HFFc6 (cell line): Measurements from ENCODE around the gene PLEKHO2. TPM values are rescaled to one million over a fixed set of nuclear protein-coding genes. Genes with fewer than 3 reads are reported as not detected.

ENCODE experiments used
- DNase-seq: peaks from one replicate; pipeline ENCODE4 v3.0.0-alpha.2; 2018
- H3K27ac Mint-ChIP-seq: 2 replicates; pipeline ENCODE4 v1.8.0; 2020; ENCODE audit warnings: mild to moderate bottlenecking, mixed read lengths
- H3K27me3 Mint-ChIP-seq: 2 replicates; pipeline ENCODE4 v1.8.0; 2021; ENCODE audit warnings: mild to moderate bottlenecking, moderate library complexity, mixed read lengths; ENCODE audit not compliant: insufficient read depth
- H3K36me3 Mint-ChIP-seq: 2 replicates; pipeline ENCODE4 v1.8.0; 2021; ENCODE audit warnings: low read depth, mixed read lengths
- H3K4me1 Mint-ChIP-seq: 2 replicates; pipeline ENCODE4 v1.8.0; 2020; ENCODE audit warnings: low read depth, mixed read lengths
- H3K4me3 Mint-ChIP-seq: 2 replicates; pipeline ENCODE4 v1.8.0; 2020; ENCODE audit warnings: mild to moderate bottlenecking, moderate library complexity, mixed read lengths
- H3K9me3 Mint-ChIP-seq: 2 replicates; pipeline ENCODE4 v1.8.0; 2020; ENCODE audit warnings: mild to moderate bottlenecking, mixed read lengths
- CTCF ChIP-seq: fragments of 200-600 bp; sonication (generic); IDR thresholded peaks from 2 replicates; pipeline ENCODE4 v1.5.0; 2021; ENCODE audit warnings: antibody characterized with exemption, mild to moderate bottlenecking
- total RNA-seq, 6 experiments: library from RNA; stranded (reverse); fragmentation: NEBNext Ultra II Directional; extraction: Animal tissue kit (Norgen Biotek cat#: 25700); gene quantifications; 2 replicates in 1 of 6; 3 replicates in 5 of 6; pipeline ENCODE4 v1.2.3, GENCODE V29; 2021

The PLEKHO2 gene
- total RNA-seq, 6 experiments from 2014 or later = 23.0 to 28.3 (median 25.4) TPM

GRCh38 chr15:64844576-64845145, 2.9 kb downstream of the PLEKHO2 start:
- H3K27me3 Mint-ChIP-seq = no peaks in the 10 kb centered on the region; the same call in 1 of the 2 replicates
- no peak for DNase-seq
- H3K4me1 Mint-ChIP-seq = peaks cover 59% of the 10 kb centered on the region
- H3K27ac Mint-ChIP-seq = peak overlapping the region; percentile 91
- H3K36me3 Mint-ChIP-seq = peaks cover 14% of the 10 kb centered on the region
- no peak for TF ChIP-seq CTCF
- peak overlapping the region; percentile 99 for H3K4me3 Mint-ChIP-seq
- no peaks in the 10 kb centered on the region for H3K9me3 Mint-ChIP-seq

- no peaks in the 10 kb centered on the region; the same call in 1 of the 2 replicates for H3K27me3 Mint-ChIP-seq
- no peak for TF ChIP-seq CTCF
- peaks cover 62% of the 10 kb centered on the region for H3K4me1 Mint-ChIP-seq
- no peaks in the 10 kb centered on the region for H3K9me3 Mint-ChIP-seq
- peak overlapping the region; percentile 91 for H3K27ac Mint-ChIP-seq
- no peak for DNase-seq
- peaks cover 15% of the 10 kb centered on the region for H3K36me3 Mint-ChIP-seq
- H3K4me3 Mint-ChIP-seq = peak overlapping the region; percentile 99
Measured at GRCh38 chr15:64845183-64845611, 3.5 kb downstream of the PLEKHO2 start.

- no peak for TF ChIP-seq CTCF
- H3K4me3 Mint-ChIP-seq = peak overlapping the region; percentile 99; the same call in 1 of the 2 replicates
- H3K27ac Mint-ChIP-seq = peak overlapping the region; percentile 64; the same call in 1 of the 2 replicates
- no peak for DNase-seq
- H3K36me3 Mint-ChIP-seq = peaks cover 20% of the 10 kb centered on the region
- H3K27me3 Mint-ChIP-seq = no peaks in the 10 kb centered on the region; the same call in 1 of the 2 replicates
- H3K4me1 Mint-ChIP-seq = peaks cover 62% of the 10 kb centered on the region
- H3K9me3 Mint-ChIP-seq = no peaks in the 10 kb centered on the region
Measured at GRCh38 chr15:64845831-64846595, 4.3 kb downstream of the PLEKHO2 start.

- no peak for DNase-seq
- peaks cover 70% of the 10 kb centered on the region for H3K4me1 Mint-ChIP-seq
- peaks cover 24% of the 10 kb centered on the region for H3K36me3 Mint-ChIP-seq
- peak overlapping the region; percentile 37; the same call in 1 of the 2 replicates for H3K27ac Mint-ChIP-seq
- H3K4me3 Mint-ChIP-seq = no peak overlapping the region
- no peaks in the 10 kb centered on the region for H3K9me3 Mint-ChIP-seq
- no peak for TF ChIP-seq CTCF
- H3K27me3 Mint-ChIP-seq = no peaks in the 10 kb centered on the region; the same call in 1 of the 2 replicates
Measured at GRCh38 chr15:64847016-64847415, 5.3 kb downstream of the PLEKHO2 start.

- peaks cover 28% of the 10 kb centered on the region for H3K36me3 Mint-ChIP-seq
- H3K27me3 Mint-ChIP-seq = no peaks in the 10 kb centered on the region; the same call in 1 of the 2 replicates
- no peaks in the 10 kb centered on the region for H3K9me3 Mint-ChIP-seq
- no peak for TF ChIP-seq CTCF
- no peak for DNase-seq
- H3K4me1 Mint-ChIP-seq = peaks cover 75% of the 10 kb centered on the region
- peak overlapping the region; percentile 37; the same call in 1 of the 2 replicates for H3K27ac Mint-ChIP-seq
- no peak overlapping the region for H3K4me3 Mint-ChIP-seq
Measured at GRCh38 chr15:64847448-64847847, 5.7 kb downstream of the PLEKHO2 start.
